Adipose tissue (tissue), 3 donors: ENCODE data around the gene DCXR. TPM values are rescaled to one million over a fixed set of nuclear protein-coding genes. Genes with fewer than 3 reads are reported as not detected.

ENCODE experiments used
- H3K27ac ChIP-seq: one replicate; pipeline ENCODE4 v1.5.1; 2013; ENCODE audit warnings: low read depth, low read length
- WGBS, 3 donors: extraction: QIAGEN DNeasy Blood & Tissue Kit; methylation state at CpG; one replicate each; pipeline ENCODE4 v1.1.7; 2013; 5-methylcytosine and 5-hydroxymethylcytosine counted together
- polyA plus RNA-seq, 3 donors: library from polyadenylated mRNA; stranded (reverse); fragments of 200-250 nt; gene quantifications; one replicate each; pipeline ENCODE4 v1.2.3, GENCODE V29; 2013
- donor health status: healthy with polysubstance abuse.
- donor health status: Bipolar disorder and iron deficiency.
- donor health status: healthy.

DCXR gene
- polyA plus RNA-seq, 3 donors: 136 to 361 (median 220) TPM

GRCh38 chr17:82007495-82008257, 29.8 kb downstream of the DCXR start:
- 86 to 90% (median 90%) methylated on average over 28 to 30 of the region's 30 CpGs for WGBS, 3 donors
- no peak overlapping the region for H3K27ac ChIP-seq

- no peak overlapping the region for H3K27ac ChIP-seq
- 83 to 91% (median 86%) methylated on average over 6 of the region's 6 CpGs for WGBS, 3 donors
Observed at GRCh38 chr17:82007228-82007494, 30.3 kb downstream of the DCXR start.

GRCh38 chr17:82006468-82007227, 30.8 kb downstream of the DCXR start:
- H3K27ac ChIP-seq: no peak overlapping the region
- 78 to 85% (median 81%) methylated on average over 22 to 24 of the region's 24 CpGs for WGBS, 3 donors

DNA sequence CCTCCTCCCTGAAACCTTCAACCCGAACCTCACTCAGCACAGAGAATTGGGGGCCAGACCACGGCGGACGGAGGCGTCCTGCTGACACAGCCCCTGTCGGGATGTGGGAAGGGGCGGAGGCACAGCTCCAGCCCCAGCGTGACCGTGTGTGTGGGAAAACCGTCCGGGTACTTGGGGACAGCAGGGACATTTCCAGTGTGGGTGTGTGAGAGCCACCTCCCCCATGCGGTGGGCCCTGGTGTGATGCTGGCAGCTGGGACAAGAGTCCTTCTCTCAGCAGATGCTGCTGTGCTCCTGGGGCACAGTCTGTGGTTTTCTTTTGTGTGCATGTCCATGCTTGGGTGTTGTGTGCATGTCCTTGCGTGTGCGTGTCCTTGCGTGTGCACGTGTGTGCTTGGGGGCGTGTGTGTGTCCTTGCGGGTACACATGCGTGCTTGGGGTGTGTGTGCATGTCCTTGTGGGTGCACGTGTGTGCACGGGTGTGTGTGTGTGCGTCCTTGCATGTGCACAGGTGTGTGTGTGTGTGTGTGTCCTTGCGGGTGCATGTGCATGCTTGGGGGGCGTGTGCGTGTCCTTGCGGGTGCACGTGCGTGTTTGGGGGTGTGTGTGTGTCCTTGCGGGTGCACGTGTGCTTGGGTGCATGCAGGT, 31.7 kb downstream of the DCXR start:
- WGBS, 3 donors: 82 to 91% (median 88%) methylated on average over 26 to 30 of the region's 30 CpGs
- no peak overlapping the region for H3K27ac ChIP-seq

DNA sequence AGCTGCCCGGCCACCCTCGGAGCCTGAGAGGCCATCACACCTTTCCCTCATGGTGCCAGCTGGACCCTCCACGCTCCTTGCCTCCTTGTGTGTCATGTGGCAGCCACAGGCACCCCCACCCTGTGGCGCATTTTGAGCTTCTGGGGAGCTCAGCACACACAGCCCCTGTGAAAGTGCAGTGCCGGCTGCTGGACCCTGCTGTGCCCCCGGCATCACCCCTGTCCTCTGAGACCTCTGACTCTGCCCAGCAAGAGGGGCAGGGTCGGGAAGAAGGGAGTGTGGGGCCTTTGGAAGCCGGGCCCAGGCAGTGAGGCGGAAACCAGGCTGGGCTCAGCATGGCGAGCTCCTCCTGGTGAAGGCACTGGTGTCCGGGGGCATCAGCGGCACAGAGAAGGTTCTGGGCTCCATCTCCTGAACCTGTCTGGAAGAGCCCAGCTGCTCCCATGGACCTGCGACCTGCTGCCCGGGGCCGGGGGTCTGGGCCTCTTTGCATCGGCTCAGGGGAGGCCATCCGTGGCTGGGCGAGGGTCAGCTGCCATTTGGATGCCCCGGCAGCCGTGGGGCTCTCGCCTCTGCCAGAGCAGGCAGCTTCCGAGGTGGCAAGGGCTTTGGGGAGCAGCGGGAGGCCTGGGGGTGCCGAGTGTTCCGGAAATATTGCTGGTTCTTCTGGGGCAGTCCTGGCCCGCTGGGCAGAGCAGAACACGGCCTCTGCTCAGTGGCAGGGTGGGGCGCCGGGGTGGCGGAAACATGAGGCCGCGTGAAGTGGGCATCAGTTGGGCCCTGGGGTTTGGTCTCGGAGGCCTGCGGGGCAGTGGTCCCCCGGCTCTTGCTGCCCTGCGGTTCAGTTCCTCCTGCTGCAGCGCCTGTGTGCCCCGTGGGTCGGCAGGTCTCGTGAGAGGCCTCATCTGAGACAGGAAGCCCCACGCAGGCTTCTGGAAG, 32.7 kb downstream of the DCXR start:
- WGBS, 3 donors: 88 to 93% (median 88%) methylated on average over 39 to 41 of the region's 41 CpGs
- no peak overlapping the region for H3K27ac ChIP-seq

- 56 to 80% (median 65%) methylated on average over 53 of the region's 53 CpGs for WGBS, 3 donors
- H3K27ac ChIP-seq: no peak overlapping the region
Observed at GRCh38 chr17:82003411-82004381, 33.8 kb downstream of the DCXR start.

GRCh38 chr17:82001571-82002056, 35.9 kb downstream of the DCXR start:
- WGBS, 3 donors: 86 to 92% (median 87%) methylated on average over 16 to 17 of the region's 17 CpGs
- no peak overlapping the region for H3K27ac ChIP-seq

DNA sequence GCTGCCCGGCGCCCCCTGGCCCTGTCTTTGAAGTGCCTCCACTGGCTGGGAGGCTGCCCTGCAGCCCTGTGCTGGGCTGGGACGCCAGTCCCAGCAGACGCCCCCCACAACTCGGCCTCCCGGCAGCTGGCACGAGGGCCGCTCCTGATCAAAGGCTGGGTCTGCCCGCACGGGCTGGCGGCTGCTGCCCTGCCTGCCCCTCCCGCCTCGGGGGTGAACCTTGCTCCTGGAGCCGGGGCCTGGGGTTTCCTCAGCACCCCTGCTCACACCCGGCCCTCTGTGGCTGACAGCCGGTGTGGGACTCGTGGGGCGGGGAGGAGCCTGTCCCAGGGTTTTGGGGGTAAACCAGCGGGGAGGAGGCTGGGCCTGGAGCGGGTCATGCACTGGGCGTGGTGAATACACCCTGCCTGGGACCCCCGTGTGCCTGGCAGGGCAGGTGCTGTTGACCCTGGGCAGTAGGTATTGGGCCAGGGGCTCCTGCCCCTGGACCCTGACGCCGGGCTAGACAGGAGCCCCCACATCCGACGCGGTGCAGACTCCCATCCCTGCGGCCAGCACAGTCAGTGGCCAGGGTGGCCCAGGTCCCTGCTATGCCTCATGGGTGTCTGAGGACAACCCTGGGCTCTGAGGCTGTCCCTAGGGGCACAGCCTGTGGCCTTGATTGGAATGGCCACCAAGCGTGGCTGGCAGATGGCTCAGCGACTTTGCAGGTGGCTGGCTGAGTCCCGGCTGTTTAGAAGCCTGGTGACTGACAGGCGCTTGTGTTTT, 36.5 kb downstream of the DCXR start:
- WGBS, 3 donors: 75 to 91% (median 85%) methylated on average over 30 to 32 of the region's 32 CpGs
- H3K27ac ChIP-seq: no peak overlapping the region

DNA sequence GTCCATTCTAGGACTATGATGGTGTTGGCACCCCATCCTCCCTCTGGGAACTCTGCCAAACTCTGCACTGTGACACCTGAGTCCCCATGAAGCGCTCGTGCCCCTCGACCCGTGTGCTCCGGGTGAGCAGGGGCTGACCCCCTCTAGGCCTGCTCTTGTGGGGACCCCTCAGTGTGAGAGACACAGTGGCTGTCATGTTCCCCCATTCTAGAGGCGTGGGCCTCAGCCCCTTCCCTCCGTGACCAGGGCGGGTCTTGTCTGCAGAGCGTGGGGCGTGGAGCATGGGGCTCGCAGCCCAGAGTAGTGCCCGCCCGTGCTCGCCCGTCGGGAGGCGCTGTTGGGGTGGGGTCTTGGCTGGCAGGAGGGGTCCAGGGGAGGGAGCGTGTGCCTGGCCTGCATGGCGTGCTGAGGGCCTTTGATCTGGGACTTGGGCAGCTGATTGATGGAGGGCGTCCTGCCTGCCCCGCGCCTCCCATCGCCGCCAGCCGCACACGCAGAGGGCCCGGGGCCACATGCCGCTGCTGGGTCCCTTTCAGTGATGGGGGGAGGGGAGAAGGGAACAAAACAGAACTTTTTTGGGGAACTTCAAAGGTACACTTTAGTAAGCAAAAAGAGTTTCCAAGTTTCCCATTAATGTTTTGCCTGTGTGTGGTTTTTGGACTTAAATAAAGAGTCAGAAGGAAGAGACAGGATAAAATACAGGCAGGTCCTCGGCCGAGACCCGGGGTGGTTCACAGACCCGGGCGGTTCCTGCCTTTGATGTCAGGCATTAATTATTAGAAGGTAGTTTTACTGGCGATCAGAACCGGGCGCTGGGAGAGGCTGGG, 37.3 kb downstream of the DCXR start:
- no peak overlapping the region for H3K27ac ChIP-seq
- 77 to 84% (median 83%) methylated on average over 36 of the region's 36 CpGs for WGBS, 3 donors

- 90 to 95% (median 91%) methylated on average over 11 to 12 of the region's 12 CpGs for WGBS, 3 donors
- H3K27ac ChIP-seq: no peak overlapping the region
Observed at GRCh38 chr17:81999587-81999975, 37.9 kb downstream of the DCXR start.

DNA sequence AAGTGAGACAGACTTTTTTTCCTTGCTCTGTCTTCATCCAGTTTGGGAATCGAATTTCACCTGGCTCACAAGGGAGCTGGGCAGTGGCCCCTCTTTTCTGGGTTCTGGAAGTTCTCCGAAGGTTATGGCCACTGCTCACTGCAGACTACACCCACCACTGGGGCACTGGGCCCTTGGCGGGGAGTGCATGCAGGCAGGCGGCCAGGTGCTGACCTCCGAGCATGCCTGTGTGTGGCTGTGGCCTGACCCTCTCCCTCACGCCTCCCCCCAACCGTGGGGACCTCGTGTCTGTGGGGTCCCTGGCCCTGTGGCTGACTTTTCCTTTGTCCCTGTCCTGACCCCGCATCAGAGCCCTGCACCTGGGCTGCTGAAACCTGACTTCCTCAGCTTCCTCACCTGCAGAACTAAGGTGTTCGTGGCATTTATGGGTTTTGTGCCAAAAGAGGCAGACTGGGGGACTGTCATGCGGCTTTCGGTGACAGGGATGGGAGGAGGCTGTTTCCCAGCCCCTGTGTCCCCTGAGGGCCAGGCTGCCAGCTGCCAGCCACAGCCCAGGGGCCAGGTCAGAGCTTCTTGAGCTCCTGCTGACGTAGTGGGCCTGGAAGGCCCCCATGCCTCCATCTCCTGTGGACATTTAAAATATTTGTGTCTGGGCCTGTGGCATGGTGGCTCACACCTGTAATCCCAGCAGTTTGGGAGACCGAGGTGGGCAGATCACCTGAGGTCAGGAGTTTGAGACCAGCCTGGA, 38.6 kb downstream of the DCXR start:
- H3K27ac ChIP-seq: no peak overlapping the region
- 90 to 91% (median 90%) methylated on average over 14 of the region's 14 CpGs for WGBS, 3 donors

- WGBS, 3 donors: 78 to 90% (median 82%) methylated on average over 7 of the region's 7 CpGs
- H3K27ac ChIP-seq: no peak overlapping the region
Observed at GRCh38 chr17:81998212-81998611, 39.3 kb downstream of the DCXR start.

- H3K27ac ChIP-seq: no peak overlapping the region
- WGBS, 3 donors: 94 to 96% (median 95%) methylated on average over 30 of the region's 30 CpGs
Observed at GRCh38 chr17:81996757-81997441, 40.6 kb downstream of the DCXR start.

GRCh38 chr17:81996232-81996756, 41.2 kb downstream of the DCXR start:
- 91% methylated on average over 28 of the region's 28 CpGs for WGBS, 3 donors
- no peak overlapping the region for H3K27ac ChIP-seq
